ENCODE results near the gene ALB.

DNA sequence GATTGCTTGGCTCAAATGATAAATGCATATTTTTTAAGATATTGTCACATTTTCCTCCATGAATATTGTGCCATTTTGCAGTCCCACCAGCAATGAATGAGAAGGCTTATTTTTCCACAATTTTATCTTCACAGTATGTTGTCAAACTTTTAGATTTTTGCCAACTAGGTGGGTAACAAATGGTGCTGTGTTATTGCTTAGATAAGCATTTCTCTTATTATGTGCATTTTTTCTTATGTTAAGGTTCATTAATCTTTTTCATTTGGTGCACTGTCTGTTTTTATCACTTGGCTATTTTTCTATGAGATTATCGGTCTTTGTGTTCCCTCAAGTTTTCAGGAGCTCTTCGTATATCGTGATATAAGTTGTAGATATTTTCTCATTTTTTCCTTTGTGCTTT is 64.1 kb downstream of the ALB start:
- no peak for TF ChIP-seq RAD21 (IDR thresholded peaks at IDR 0.05 in 1 of 2, conservative IDR thresholded peaks at IDR 0.05 in 1 of 2; ENCODE audit: low read depth in 2 of 2, low read length in 2 of 2)
- TF ChIP-seq, protein P1, sequence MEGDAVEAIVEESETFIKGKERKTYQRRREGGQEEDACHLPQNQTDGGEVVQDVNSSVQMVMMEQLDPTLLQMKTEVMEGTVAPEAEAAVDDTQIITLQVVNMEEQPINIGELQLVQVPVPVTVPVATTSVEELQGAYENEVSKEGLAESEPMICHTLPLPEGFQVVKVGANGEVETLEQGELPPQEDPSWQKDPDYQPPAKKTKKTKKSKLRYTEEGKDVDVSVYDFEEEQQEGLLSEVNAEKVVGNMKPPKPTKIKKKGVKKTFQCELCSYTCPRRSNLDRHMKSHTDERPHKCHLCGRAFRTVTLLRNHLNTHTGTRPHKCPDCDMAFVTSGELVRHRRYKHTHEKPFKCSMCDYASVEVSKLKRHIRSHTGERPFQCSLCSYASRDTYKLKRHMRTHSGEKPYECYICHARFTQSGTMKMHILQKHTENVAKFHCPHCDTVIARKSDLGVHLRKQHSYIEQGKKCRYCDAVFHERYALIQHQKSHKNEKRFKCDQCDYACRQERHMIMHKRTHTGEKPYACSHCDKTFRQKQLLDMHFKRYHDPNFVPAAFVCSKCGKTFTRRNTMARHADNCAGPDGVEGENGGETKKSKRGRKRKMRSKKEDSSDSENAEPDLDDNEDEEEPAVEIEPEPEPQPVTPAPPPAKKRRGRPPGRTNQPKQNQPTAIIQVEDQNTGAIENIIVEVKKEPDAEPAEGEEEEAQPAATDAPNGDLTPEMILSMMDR (IDR thresholded peaks at IDR 0.05; ENCODE audit: control extremely low read depth in 1 of 3, insufficient read depth in 1 of 3, low read depth in 1 of 3, low read length in 3 of 3): no peak
- TF ChIP-seq POLR2A (IDR thresholded peaks at IDR 0.05; ENCODE audit: control extremely low read depth in 1 of 2, low read depth in 2 of 2, low read length in 2 of 2): no peak
- no peak for TF ChIP-seq GABPA (IDR thresholded peaks at IDR 0.05; ENCODE audit: borderline replicate concordance, insufficient read depth, low read length)
- TF ChIP-seq TAF7 (optimal IDR thresholded peaks at IDR 0.05; ENCODE audit: borderline replicate concordance, low read depth, low read length): no peak
- no peak for TF ChIP-seq EZH2 (IDR thresholded peaks at IDR 0.05; ENCODE audit: low read depth, low read length, severe bottlenecking)
- TF ChIP-seq JUN (IDR thresholded peaks at IDR 0.05; ENCODE audit: low read depth, low read length): no peak
- no peak for TF ChIP-seq TAF1 (IDR thresholded peaks at IDR 0.05; ENCODE audit: low read depth, low read length)
- no peak for TF ChIP-seq POLR2AphosphoS5 (IDR thresholded peaks at IDR 0.05; ENCODE audit: low read depth, low read length)

Measured in H1 (cell line).